GM12878 (cell line): Measurements from ENCODE around the gene MBD6. TPM values are rescaled to one million over a fixed set of nuclear protein-coding genes. Genes with fewer than 3 reads are reported as not detected.

Experiments used
- ATAC-seq: fragments of 200-7000 bp; cut with Tn5 transposase; 3 replicates; pipeline ENCODE4 v1.9.1; 2020; ENCODE audit warnings: mild to moderate bottlenecking, moderate library complexity
- BruUV-seq: library from RNA; stranded (reverse); fragments of 400-500 nt; replicated peaks from 2 replicates; lab custom pipeline; 2021; lab: Mats Ljungman, UMichigan
- CTCF ChIA-PET: fragments of 300-600 bp; sonication (Branson Sonifier 250); formaldehyde crosslinking; extraction: SDS; loops from one replicate; lab custom pipeline; 2021; ENCODE audit warnings: inconsistent platforms; lab: Yijun Ruan, JAX
- POLR2A ChIA-PET: fragments of 350-600 bp; formaldehyde crosslinking; extraction: SDS; loops from one replicate; lab custom pipeline; 2021; ENCODE audit warnings: inconsistent platforms; lab: Charles Lee
- RAD21 ChIA-PET: fragments of 300-600 bp; sonication (Branson Sonifier 250); formaldehyde crosslinking; loops from one replicate; lab custom pipeline; 2023; ENCODE audit warnings: antibody characterized with exemption; ENCODE audit not compliant: unreplicated experiment; lab: Charles Lee
- SMC1A ChIA-PET: fragments of 300-600 bp; sonication (Branson Sonifier 250); formaldehyde crosslinking; loops from one replicate; lab custom pipeline; 2023; ENCODE audit not compliant: unreplicated experiment, uncharacterized antibody; lab: Charles Lee
- DNase-seq: peaks from one replicate; pipeline ENCODE4 v3.0.0-alpha.2; 2011; ENCODE audit warnings: low read depth, low spot score
- FAIRE-seq: peaks from 3 replicates; lab custom pipeline; 2011; peaks lifted over from hg19 to GRCh38; lab: Jason Lieb, UNC
- H2AFZ ChIP-seq: 2 replicates; pipeline ENCODE4 v1.6.0; 2011; ENCODE audit warnings: low read depth, low read length, control low read depth; ENCODE audit not compliant: control insufficient read depth
- H3K27ac ChIP-seq: 2 replicates; pipeline ENCODE4 v1.5.1; 2011; ENCODE audit warnings: control low read depth; ENCODE audit not compliant: control insufficient read depth, insufficient read depth
- H3K27me3 ChIP-seq, 2 experiments: replicated peaks in 1 of 2; 2 replicates each; pipeline versions ENCODE4 v1.6.0 to v1.6.1; 2011; ENCODE audit warnings: low read length in 1 of 2; ENCODE audit not compliant: control insufficient read depth in 2 of 2, insufficient read depth in 2 of 2
- H3K36me3 ChIP-seq, 2 experiments: 2 replicates each; pipeline ENCODE4 v1.5.1; 2011; ENCODE audit warnings: low read length in 1 of 2; ENCODE audit not compliant: control insufficient read depth in 2 of 2, insufficient read depth in 2 of 2
- H3K4me1 ChIP-seq: 2 replicates; pipeline ENCODE4 v1.6.1; 2011; ENCODE audit warnings: mild to moderate bottlenecking, low read length, moderate library complexity, mixed read lengths; ENCODE audit not compliant: control insufficient read depth, insufficient read depth
- H3K4me2 ChIP-seq: 2 replicates; pipeline ENCODE4 v1.6.0; 2011; ENCODE audit warnings: control low read depth; ENCODE audit not compliant: control insufficient read depth, insufficient read depth
- H3K4me3 ChIP-seq: fragments of 200-600 bp; sonication (generic); 2 replicates; pipeline ENCODE4 v1.5.1; 2016
- H3K79me2 ChIP-seq: 2 replicates; pipeline ENCODE4 v1.6.0; 2011; ENCODE audit warnings: low read length; ENCODE audit not compliant: control insufficient read depth, insufficient read depth
- H3K9ac ChIP-seq: 2 replicates; pipeline ENCODE4 v1.8.0; 2011; ENCODE audit warnings: low read length, control low read depth, mixed read lengths; ENCODE audit not compliant: control insufficient read depth, insufficient read depth
- H3K9me3 ChIP-seq: replicated peaks from 3 replicates; pipeline ENCODE4 v1.5.1; 2011; ENCODE audit warnings: mild to moderate bottlenecking, low read length; ENCODE audit not compliant: control insufficient read depth, insufficient read depth
- H4K20me1 ChIP-seq: 2 replicates; pipeline ENCODE4 v1.6.0; 2011; ENCODE audit not compliant: control insufficient read depth, insufficient read depth
- CREB1 ChIP-seq: IDR thresholded peaks from 2 replicates; pipeline ENCODE4 v1.6.1; 2012; ENCODE audit warnings: low read depth, mild to moderate bottlenecking, inconsistent platforms
- EZH2 ChIP-seq: IDR thresholded peaks from 2 replicates; pipeline ENCODE4 v1.6.1; 2012; ENCODE audit warnings: low read depth, mild to moderate bottlenecking, control low read depth, inconsistent platforms, low read length, borderline replicate concordance; ENCODE audit not compliant: control insufficient read depth
- KDM1A ChIP-seq: fragments of 200-600 bp; sonication (generic); IDR thresholded peaks from 2 replicates; pipeline ENCODE4 v1.6.1; 2016; ENCODE audit warnings: borderline replicate concordance
- RBBP5 ChIP-seq: fragments of 200-600 bp; sonication (generic); conservative IDR thresholded peaks from 2 replicates; pipeline ENCODE4 v1.6.1; 2016
- SIX5 ChIP-seq: IDR thresholded peaks from 2 replicates; pipeline ENCODE4 v1.6.1; 2011; ENCODE audit warnings: mild to moderate bottlenecking, low read depth, low read length, moderate library complexity; ENCODE audit not compliant: severe bottlenecking
- ZNF592 ChIP-seq: fragments of 450-650 bp; IDR thresholded peaks from 2 replicates; pipeline ENCODE4 v1.6.1; 2017; ENCODE audit warnings: mild to moderate bottlenecking, moderate library complexity
- WGBS: methylation state at CpG from one replicate; pipeline ENCODE4 v1.1.6; 2016; ENCODE audit warnings: low lambda C conversion rate; ENCODE audit not compliant: insufficient replicate concordance, insufficient coverage; ENCODE audit errors: missing lambda C conversion rate; 5-methylcytosine and 5-hydroxymethylcytosine counted together
- in situ Hi-C: fragments of 300-500 bp; cut with MboI; formaldehyde crosslinking; loops from 9 replicates; pipeline ENCODE4 v1.14.3; 2018; ENCODE audit warnings: mixed read lengths
- intact Hi-C: fragments of 100-400 bp; cut with micrococcal nuclease; formaldehyde crosslinking; loops from one replicate; pipeline ENCODE4 v1.14.2; 2022; ENCODE audit not compliant: unreplicated experiment
- polyA plus RNA-seq, 11 experiments: library from polyadenylated mRNA; depleted of rRNA in 4 of 11; unstranded in 6 of 11; stranded (reverse) in 5 of 11; fragments of >200 nt; fragmentation: Nextera tagmentation in 4 of 11; fragmentation: Illumina TruSeq in 1 of 11; extraction: Ambion mirVana in 4 of 11; extraction: Trizol in 1 of 11; gene quantifications; 1 replicate in 1 of 11; 2 replicates in 10 of 11; pipeline versions ENCODE4 v1.2.1 to v1.2.3, GENCODE V29; 2011 to 2016; ENCODE audit warnings: inconsistent platforms in 2 of 11, missing spikeins in 2 of 11, low read depth in 1 of 11
- total RNA-seq, 4 experiments: library from RNA; depleted of rRNA in 3 of 4; stranded (reverse); fragments of >200 nt in 3 of 4; fragmentation: Illumina TruSeq in 1 of 4; extraction: Trizol in 1 of 4; gene quantifications; 2 replicates each; pipeline versions ENCODE4 v1.2.1 to v1.2.3, GENCODE V29; 2013 to 2021

Gene MBD6
- total and polyA plus RNA-seq, 10 of the 15 experiments (the other 5 are each of a cell fraction or from before 2014, with no cell fraction given): 1.5 to 52.7 (median 6.8) TPM

DNA sequence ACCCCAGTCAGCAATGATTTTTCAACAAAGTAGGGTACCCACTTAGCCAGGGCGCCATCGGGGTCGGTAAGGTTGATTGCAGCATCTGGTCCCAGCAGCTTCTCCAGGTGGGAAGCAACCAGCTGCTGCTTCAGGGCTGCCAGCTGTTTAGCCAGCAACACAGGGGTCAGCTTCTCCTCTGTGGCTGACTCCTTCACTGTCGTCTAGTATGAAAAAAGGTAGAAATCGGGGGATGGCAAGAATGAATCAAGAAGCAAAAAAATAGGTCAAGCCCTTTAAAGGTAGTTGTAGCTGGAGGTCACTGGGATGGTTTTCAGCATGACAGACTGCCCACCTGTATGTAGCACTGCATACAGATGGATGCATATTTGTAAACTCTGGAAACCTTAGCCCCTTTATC is 11.6 kb downstream of the MBD6 start (continued):
- TF ChIP-seq ZNF592: no peak
- TF ChIP-seq SIX5: no peak

- ChIA-PET POLR2A (interaction anchor here (1.3 kb wide), 1 partner anchor 12 kb away, joined by 4 read pairs; the partner anchor contains the start of gene DCTN2), SMC1A (no interaction called here), CTCF (interaction anchor here (1.2 kb wide), 1 partner anchor 80 kb away, joined by 3 read pairs; the partner anchor contains the start of gene INHBE), RAD21 (no interaction called here)
- no peak overlapping the region for H3K9ac ChIP-seq
- 95% methylated on average over 3 of the region's 3 CpGs for WGBS
- no peak overlapping the region for H3K4me2 ChIP-seq
- no peaks in the 10 kb centered on the region for H3K79me2 ChIP-seq
- H3K4me1 ChIP-seq: no peaks in the 10 kb centered on the region
- H3K4me3 ChIP-seq: no peak overlapping the region
- FAIRE-seq: no peak
- no peaks in the 10 kb centered on the region for H3K9me3 ChIP-seq
- in situ Hi-C loops (no loop called here), intact Hi-C loops (no loop called here)
- no TSS peak for BruUV-seq
- no peak for ATAC-seq
- peaks cover 10 to 22% of the 10 kb centered on the region in 2 experiments; a peak in 3 of 4 replicates for H3K36me3 ChIP-seq
- H2AFZ ChIP-seq: no peak overlapping the region
- H4K20me1 ChIP-seq: no peaks in the 10 kb centered on the region
- DNase-seq: no peak
- no peaks in the 10 kb centered on the region for H3K27me3 ChIP-seq
- H3K27ac ChIP-seq: no peak overlapping the region
- TF ChIP-seq CREB1 (no peak), EZH2 (no peak), RBBP5 (no peak), KDM1A (no peak)
These were observed 12.4 kb downstream of the MBD6 start for GRCh38 chr12:57534991-57535543.
